GM12878 (cell line): ENCODE data around the gene SNRPD2. TPM values are rescaled to one million over a fixed set of nuclear protein-coding genes. Genes with fewer than 3 reads are reported as not detected.
A peak's percentile ranks its signal among the peaks of the same experiment; 100 is the strongest.

Source experiments
- ATAC-seq: fragments of 200-7000 bp; cut with Tn5 transposase; 3 replicates; pipeline ENCODE4 v1.9.1; 2020; ENCODE audit warnings: mild to moderate bottlenecking, moderate library complexity
- BruUV-seq: library from RNA; stranded (reverse); fragments of 400-500 nt; replicated peaks from 2 replicates; lab custom pipeline; 2021; lab: Mats Ljungman, UMichigan
- CTCF ChIA-PET: fragments of 300-600 bp; sonication (Branson Sonifier 250); formaldehyde crosslinking; extraction: SDS; loops from one replicate; lab custom pipeline; 2021; ENCODE audit warnings: inconsistent platforms; lab: Yijun Ruan, JAX
- POLR2A ChIA-PET: fragments of 350-600 bp; formaldehyde crosslinking; extraction: SDS; loops from one replicate; lab custom pipeline; 2021; ENCODE audit warnings: inconsistent platforms; lab: Charles Lee
- RAD21 ChIA-PET: fragments of 300-600 bp; sonication (Branson Sonifier 250); formaldehyde crosslinking; loops from one replicate; lab custom pipeline; 2023; ENCODE audit warnings: antibody characterized with exemption; ENCODE audit not compliant: unreplicated experiment; lab: Charles Lee
- SMC1A ChIA-PET: fragments of 300-600 bp; sonication (Branson Sonifier 250); formaldehyde crosslinking; loops from one replicate; lab custom pipeline; 2023; ENCODE audit not compliant: unreplicated experiment, uncharacterized antibody; lab: Charles Lee
- DNase-seq: peaks from one replicate; pipeline ENCODE4 v3.0.0-alpha.2; 2011; ENCODE audit warnings: low read depth, low spot score
- FAIRE-seq: peaks from 3 replicates; lab custom pipeline; 2011; peaks lifted over from hg19 to GRCh38; lab: Jason Lieb, UNC
- H2AFZ ChIP-seq: 2 replicates; pipeline ENCODE4 v1.6.0; 2011; ENCODE audit warnings: low read depth, low read length, control low read depth; ENCODE audit not compliant: control insufficient read depth
- H3K27ac ChIP-seq: 2 replicates; pipeline ENCODE4 v1.5.1; 2011; ENCODE audit warnings: control low read depth; ENCODE audit not compliant: control insufficient read depth, insufficient read depth
- H3K27me3 ChIP-seq, 2 experiments: replicated peaks in 1 of 2; 2 replicates each; pipeline versions ENCODE4 v1.6.0 to v1.6.1; 2011; ENCODE audit warnings: low read length in 1 of 2; ENCODE audit not compliant: control insufficient read depth in 2 of 2, insufficient read depth in 2 of 2
- H3K36me3 ChIP-seq, 2 experiments: 2 replicates each; pipeline ENCODE4 v1.5.1; 2011; ENCODE audit warnings: low read length in 1 of 2; ENCODE audit not compliant: control insufficient read depth in 2 of 2, insufficient read depth in 2 of 2
- H3K4me1 ChIP-seq: 2 replicates; pipeline ENCODE4 v1.6.1; 2011; ENCODE audit warnings: mild to moderate bottlenecking, low read length, moderate library complexity, mixed read lengths; ENCODE audit not compliant: control insufficient read depth, insufficient read depth
- H3K4me2 ChIP-seq: 2 replicates; pipeline ENCODE4 v1.6.0; 2011; ENCODE audit warnings: control low read depth; ENCODE audit not compliant: control insufficient read depth, insufficient read depth
- H3K4me3 ChIP-seq: fragments of 200-600 bp; sonication (generic); 2 replicates; pipeline ENCODE4 v1.5.1; 2016
- H3K79me2 ChIP-seq: 2 replicates; pipeline ENCODE4 v1.6.0; 2011; ENCODE audit warnings: low read length; ENCODE audit not compliant: control insufficient read depth, insufficient read depth
- H3K9ac ChIP-seq: 2 replicates; pipeline ENCODE4 v1.8.0; 2011; ENCODE audit warnings: low read length, control low read depth, mixed read lengths; ENCODE audit not compliant: control insufficient read depth, insufficient read depth
- H3K9me3 ChIP-seq: replicated peaks from 3 replicates; pipeline ENCODE4 v1.5.1; 2011; ENCODE audit warnings: mild to moderate bottlenecking, low read length; ENCODE audit not compliant: control insufficient read depth, insufficient read depth
- H4K20me1 ChIP-seq: 2 replicates; pipeline ENCODE4 v1.6.0; 2011; ENCODE audit not compliant: control insufficient read depth, insufficient read depth
- BCL11A ChIP-seq: IDR thresholded peaks from 2 replicates; pipeline ENCODE4 v1.6.1; 2011; ENCODE audit warnings: low read depth, low read length
- BHLHE40 ChIP-seq, 2 experiments: fragments of 450-650 bp in 1 of 2; IDR thresholded peaks; 2 replicates each; pipeline ENCODE4 v1.6.1; 2011 to 2017; ENCODE audit warnings: low read depth in 2 of 2, borderline replicate concordance in 1 of 2, improper control_type of control experiment in 1 of 2, low read length in 1 of 2, mild to moderate bottlenecking in 1 of 2
- EGR1 ChIP-seq, 2 experiments: IDR thresholded peaks; 1 replicate in 1 of 2; 2 replicates in 1 of 2; pipeline ENCODE4 v1.6.1; 2011 to 2012; ENCODE audit warnings: low read depth in 2 of 2, low read length in 2 of 2, borderline replicate concordance in 1 of 2, mild to moderate bottlenecking in 1 of 2, moderate library complexity in 1 of 2
- FOXM1 ChIP-seq: IDR thresholded peaks from 2 replicates; pipeline ENCODE4 v1.6.1; 2012; ENCODE audit warnings: low read depth, mild to moderate bottlenecking, inconsistent platforms, low read length, moderate library complexity
- HDGF ChIP-seq: fragments of 450-650 bp; IDR thresholded peaks from 2 replicates; pipeline ENCODE4 v1.6.1; 2016; ENCODE audit warnings: antibody characterized with exemption
- IRF3 ChIP-seq: fragments of 450-650 bp; IDR thresholded peaks from 2 replicates; pipeline ENCODE4 v1.6.1; 2014; ENCODE audit warnings: mild to moderate bottlenecking
- MAX ChIP-seq: IDR thresholded peaks from 2 replicates; pipeline ENCODE4 v1.6.1; 2012; ENCODE audit warnings: low read depth, low read length, improper control_type of control experiment
- MEF2A ChIP-seq: IDR thresholded peaks from 2 replicates; pipeline ENCODE4 v1.6.1; 2011; ENCODE audit warnings: low read depth, mild to moderate bottlenecking, low read length, moderate library complexity; ENCODE audit not compliant: insufficient read depth
- MLLT1 ChIP-seq: fragments of 450-650 bp; IDR thresholded peaks from 2 replicates; pipeline ENCODE4 v1.6.1; 2016; ENCODE audit warnings: mild to moderate bottlenecking
- MTA2 ChIP-seq: fragments of 450-650 bp; IDR thresholded peaks from 2 replicates; pipeline ENCODE4 v1.6.1; 2016; ENCODE audit warnings: low read depth, mild to moderate bottlenecking, moderate library complexity
- MTA3 ChIP-seq: IDR thresholded peaks from 2 replicates; pipeline ENCODE4 v1.6.1; 2012; ENCODE audit warnings: low read length, inconsistent platforms, borderline replicate concordance
- NKRF ChIP-seq: fragments of 450-650 bp; conservative IDR thresholded peaks from 2 replicates; pipeline ENCODE4 v1.6.1; 2017; ENCODE audit warnings: mild to moderate bottlenecking, moderate library complexity
- NRF1 ChIP-seq: conservative IDR thresholded peaks from 2 replicates; pipeline ENCODE4 v1.6.1; 2011; ENCODE audit warnings: mild to moderate bottlenecking, low read depth, low read length, improper control_type of control experiment
- POLR2A ChIP-seq: IDR thresholded peaks from 2 replicates; pipeline ENCODE4 v1.6.1; 2011; ENCODE audit warnings: low read depth, mild to moderate bottlenecking, low read length
- TCF12 ChIP-seq: IDR thresholded peaks from 2 replicates; pipeline ENCODE4 v1.6.1; 2011; ENCODE audit warnings: low read depth, mild to moderate bottlenecking, low read length
- ZNF217 ChIP-seq: fragments of 450-650 bp; IDR thresholded peaks from 2 replicates; pipeline ENCODE4 v1.6.1; 2017; ENCODE audit warnings: antibody characterized with exemption, mild to moderate bottlenecking
- WGBS: methylation state at CpG from one replicate; pipeline ENCODE4 v1.1.6; 2016; ENCODE audit warnings: low lambda C conversion rate; ENCODE audit not compliant: insufficient replicate concordance, insufficient coverage; ENCODE audit errors: missing lambda C conversion rate; 5-methylcytosine and 5-hydroxymethylcytosine counted together
- in situ Hi-C: fragments of 300-500 bp; cut with MboI; formaldehyde crosslinking; loops from 9 replicates; pipeline ENCODE4 v1.14.3; 2018; ENCODE audit warnings: mixed read lengths
- intact Hi-C: fragments of 100-400 bp; cut with micrococcal nuclease; formaldehyde crosslinking; loops from one replicate; pipeline ENCODE4 v1.14.2; 2022; ENCODE audit not compliant: unreplicated experiment
- polyA plus RNA-seq, 11 experiments: library from polyadenylated mRNA; depleted of rRNA in 4 of 11; unstranded in 6 of 11; stranded (reverse) in 5 of 11; fragments of >200 nt; fragmentation: Nextera tagmentation in 4 of 11; fragmentation: Illumina TruSeq in 1 of 11; extraction: Ambion mirVana in 4 of 11; extraction: Trizol in 1 of 11; gene quantifications; 1 replicate in 1 of 11; 2 replicates in 10 of 11; pipeline versions ENCODE4 v1.2.1 to v1.2.3, GENCODE V29; 2011 to 2016; ENCODE audit warnings: inconsistent platforms in 2 of 11, missing spikeins in 2 of 11, low read depth in 1 of 11
- total RNA-seq, 4 experiments: library from RNA; depleted of rRNA in 3 of 4; stranded (reverse); fragments of >200 nt in 3 of 4; fragmentation: Illumina TruSeq in 1 of 4; extraction: Trizol in 1 of 4; gene quantifications; 2 replicates each; pipeline versions ENCODE4 v1.2.1 to v1.2.3, GENCODE V29; 2013 to 2021

Gene SNRPD2
- total and polyA plus RNA-seq, 10 of the 15 experiments (the other 5 are each of a cell fraction or from before 2014, with no cell fraction given): 526 to 3,621 (median 951) TPM

- H3K4me2 ChIP-seq: peak overlapping the region; percentile 59
- H3K9ac ChIP-seq: peak overlapping the region; percentile 40; the same call in 1 of the 2 replicates
- peaks cover 2 to 5% of the 10 kb centered on the region in 2 experiments; a peak in 3 of 4 replicates for H3K36me3 ChIP-seq
- DNase-seq (no peak), FAIRE-seq (no peak), ATAC-seq (peak; percentile 94)
- no TSS peak for BruUV-seq
- intact Hi-C loops (no loop called here), in situ Hi-C loops (no loop called here)
- H3K79me2 ChIP-seq: no peaks in the 10 kb centered on the region
- ChIA-PET POLR2A (interaction anchor here (0.6 to 6.2 kb wide), 6 partner anchors 10 to 88 kb away, joined by 3 to 54 read pairs (median 4); partner anchors contain the start of genes QPCTL, SIX5 and SNRPD2), SMC1A (interaction anchor here (1.0 to 1.4 kb wide), 3 partner anchors 11 to 42 kb away, joined by 3 to 4 read pairs (median 4); partner anchors contain the start of gene EML2), RAD21 (interaction anchor here (0.7 to 2.4 kb wide), 4 partner anchors 11 to 67 kb away, joined by 3 to 9 read pairs (median 4); partner anchors contain the start of genes QPCTL and SNRPD2), CTCF (interaction anchor here (0.6 to 4.0 kb wide), 12 partner anchors 8 to 62 kb away, joined by 3 to 23 read pairs (median 4); partner anchors contain the start of genes GIPR, QPCTL and SNRPD2)
- H3K4me3 ChIP-seq: 0 out of 2 replicates have a peak overlapping the region, but pooled peaks have one; percentile 18
- H4K20me1 ChIP-seq: no peaks in the 10 kb centered on the region; the same call in 1 of the 2 replicates
- peaks cover 17% of the 10 kb centered on the region for H3K4me1 ChIP-seq
- no peaks in the 10 kb centered on the region for H3K27me3 ChIP-seq
- no peaks in the 10 kb centered on the region for H3K9me3 ChIP-seq
- peak overlapping the region; percentile 33 for H2AFZ ChIP-seq
- no peak overlapping the region for H3K27ac ChIP-seq
- WGBS: 4% methylated on average over 34 of the region's 51 CpGs
- TF ChIP-seq MTA2 (no peak), FOXM1 (no peak), EGR1 (IDR thresholded peaks at IDR 0.05; ENCODE audit: borderline replicate concordance in 1 of 2, low read depth in 2 of 2, low read length in 2 of 2) (0 out of 3 replicates have a peak, but pooled peaks of 1 of the 2 experiments have one; percentile 28), IRF3 (0 out of 2 replicates have a peak, but pooled peaks have one; percentile 26), MTA3 (0 out of 2 replicates have a peak, but pooled peaks have one; percentile 13), TCF12 (0 out of 2 replicates have a peak, but pooled peaks have one; percentile 24), NRF1 (no peak), HDGF (peak; percentile 92), MAX (no peak), MEF2A (0 out of 2 replicates have a peak, but pooled peaks have one; percentile 14), BHLHE40 (IDR thresholded peaks at IDR 0.05; ENCODE audit: borderline replicate concordance in 1 of 2, low read depth in 2 of 2, low read length in 1 of 2) (peak in 1 of 2 experiments; percentile 51; a peak in 2 of 4 replicates), BCL11A (no peak), ZNF217 (no peak), MLLT1 (0 out of 2 replicates have a peak, but pooled peaks have one; percentile 26), POLR2A (peak; percentile 65), NKRF (peak; percentile 46)
Observed at GRCh38 chr19:45681391-45682015, 10.2 kb downstream of the SNRPD2 start.
